GM12873 (cell line): ENCODE data around the gene SPG7.

Source experiments
- CTCF ChIP-seq: IDR thresholded peaks from 2 replicates; pipeline ENCODE4 v1.5.1; 2012; ENCODE audit warnings: low read depth, mild to moderate bottlenecking, moderate library complexity, low read length, control low read depth; ENCODE audit not compliant: insufficient read depth; ENCODE audit errors: missing control alignments

SPG7 gene

DNA sequence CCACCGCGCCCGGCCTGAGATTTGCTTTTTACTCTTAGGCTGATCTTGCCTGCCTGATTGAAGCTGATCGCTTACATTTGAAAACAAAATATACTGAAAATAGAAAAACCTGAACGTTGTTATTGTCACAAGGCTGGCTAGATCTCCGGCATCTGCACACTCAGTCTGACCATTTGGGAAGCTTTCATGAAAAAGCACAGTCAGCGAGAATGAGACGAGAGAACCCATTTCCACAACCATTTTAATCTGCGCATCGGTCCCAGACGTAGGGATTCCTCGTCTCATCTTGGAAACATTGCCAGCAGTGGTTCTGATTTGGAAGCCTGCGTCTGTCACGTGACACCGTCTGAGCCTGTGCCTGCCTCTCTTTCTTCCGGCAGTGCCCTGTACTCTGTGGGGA, 20.9 kb downstream of the SPG7 start:
- no peak for TF ChIP-seq CTCF

- TF ChIP-seq CTCF: no peak
Measured at GRCh38 chr16:89530401-89531381, 22.5 kb downstream of the SPG7 start.

GRCh38 chr16:89531821-89532526, 23.8 kb downstream of the SPG7 start:
- TF ChIP-seq CTCF: no peak

GRCh38 chr16:89534252-89534756, 26.1 kb downstream of the SPG7 start:
- TF ChIP-seq CTCF: no peak

GRCh38 chr16:89536371-89536770, 28.2 kb downstream of the SPG7 start:
- no peak for TF ChIP-seq CTCF

DNA sequence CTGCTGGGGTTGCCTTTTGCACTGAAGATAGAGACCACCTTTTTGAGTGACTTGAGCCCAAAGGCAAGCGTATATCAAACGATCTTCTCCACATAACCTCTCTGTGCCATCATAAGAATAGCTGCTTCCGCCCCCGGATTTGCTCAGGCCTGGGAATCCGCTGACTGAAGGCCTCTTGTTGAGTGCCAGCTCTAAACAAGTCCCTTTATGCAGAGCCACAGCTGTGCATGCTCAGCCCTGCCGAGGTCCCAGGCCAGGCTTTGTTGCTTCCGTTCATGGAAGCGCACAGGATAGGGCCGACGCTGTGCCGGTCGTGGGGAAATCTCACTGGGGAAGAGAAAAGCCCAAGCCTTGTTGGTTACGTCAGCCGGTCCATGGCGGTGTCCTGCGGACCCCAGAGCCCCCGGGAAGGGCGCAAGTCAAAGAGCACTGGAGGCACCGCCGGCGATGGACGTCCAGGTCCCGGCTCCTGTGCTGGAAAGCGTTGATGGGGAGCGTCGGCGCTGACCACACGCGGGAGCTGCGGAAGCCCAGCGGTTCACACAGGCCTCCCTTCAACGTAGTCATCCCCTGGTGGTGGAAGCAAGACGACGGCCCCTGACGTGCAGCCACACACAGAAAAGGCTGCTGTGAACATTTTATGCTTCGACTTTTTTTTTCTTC, 28.8 kb downstream of the SPG7 start:
- no peak for TF ChIP-seq CTCF

GRCh38 chr16:89537549-89537925, 29.3 kb downstream of the SPG7 start:
- no peak for TF ChIP-seq CTCF
